HG03108 (cell line): ENCODE results near the gene SLC4A2.

Experiments
- ATAC-seq: cut with Tn5 transposase; IDR thresholded peaks from one replicate; pipeline ENCODE4 v1.9.1; 2021; ENCODE audit warnings: moderate library complexity; ENCODE audit not compliant: unreplicated experiment

Gene SLC4A2

DNA sequence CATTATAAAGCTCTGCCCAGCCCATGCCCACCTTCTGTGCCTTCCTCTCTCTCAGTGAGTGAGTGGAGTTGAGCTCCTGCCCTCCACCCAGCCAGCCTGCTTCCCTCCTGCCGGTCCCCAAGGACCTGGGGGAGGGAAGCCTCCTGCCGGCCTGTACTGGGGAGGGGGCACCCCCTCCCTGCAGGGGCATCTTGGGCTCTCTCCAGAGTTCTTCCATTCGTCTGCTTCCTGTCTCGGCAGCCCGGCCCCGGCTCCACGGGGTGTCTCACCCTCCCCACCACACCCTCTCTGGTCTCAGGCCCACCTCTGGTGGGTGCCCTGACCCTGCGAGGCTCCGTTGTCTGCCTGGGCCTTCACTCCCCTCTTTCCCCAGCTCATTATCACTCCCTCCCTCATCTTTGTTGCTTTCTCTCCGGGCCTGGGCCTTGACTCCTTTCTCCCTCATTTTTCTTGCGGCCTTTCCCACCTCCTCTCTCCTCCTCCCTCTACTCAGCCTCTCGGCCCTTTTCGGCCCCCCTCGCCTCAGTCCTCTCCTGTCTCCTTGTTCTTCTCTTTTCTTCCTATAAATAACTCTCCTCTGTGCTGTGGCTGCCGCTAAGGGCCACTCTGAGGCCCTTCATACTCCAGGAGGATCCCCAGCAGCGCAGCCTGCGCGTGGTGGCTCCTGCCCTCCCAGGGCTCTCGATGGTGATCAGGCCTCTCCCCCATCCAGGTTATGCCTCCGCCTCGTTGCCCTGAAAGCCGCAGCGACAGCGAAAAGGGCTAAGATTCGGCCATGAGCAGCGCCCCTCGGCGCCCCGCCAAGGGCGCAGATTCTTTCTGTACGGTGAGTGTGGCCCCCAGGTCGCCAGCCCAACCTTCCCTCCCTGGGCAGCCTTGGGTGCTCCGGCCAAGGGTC, 2.1 kb downstream of the SLC4A2 start:
- ATAC-seq = no peak

DNA sequence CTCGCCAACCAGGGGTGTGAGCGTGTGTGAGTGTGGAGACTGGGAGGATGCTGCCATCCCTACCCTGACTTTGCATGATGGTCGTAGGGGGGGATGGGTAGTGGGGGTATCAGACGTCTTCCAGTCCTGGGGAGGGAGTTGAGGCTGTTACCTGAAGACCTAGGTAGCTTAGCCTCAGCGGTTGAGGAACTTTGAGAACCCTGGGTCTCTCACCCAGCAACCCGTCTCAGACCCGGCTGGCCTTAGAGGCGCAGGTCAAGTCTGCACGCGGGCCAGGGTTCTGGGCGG, 2.7 kb downstream of the SLC4A2 start:
- no peak for ATAC-seq

- no peak for ATAC-seq
Measured at GRCh38 chr7:151062399-151063211, 3.2 kb downstream of the SLC4A2 start.

- ATAC-seq = no peak
Measured at GRCh38 chr7:151063212-151063561, 3.8 kb downstream of the SLC4A2 start.

DNA sequence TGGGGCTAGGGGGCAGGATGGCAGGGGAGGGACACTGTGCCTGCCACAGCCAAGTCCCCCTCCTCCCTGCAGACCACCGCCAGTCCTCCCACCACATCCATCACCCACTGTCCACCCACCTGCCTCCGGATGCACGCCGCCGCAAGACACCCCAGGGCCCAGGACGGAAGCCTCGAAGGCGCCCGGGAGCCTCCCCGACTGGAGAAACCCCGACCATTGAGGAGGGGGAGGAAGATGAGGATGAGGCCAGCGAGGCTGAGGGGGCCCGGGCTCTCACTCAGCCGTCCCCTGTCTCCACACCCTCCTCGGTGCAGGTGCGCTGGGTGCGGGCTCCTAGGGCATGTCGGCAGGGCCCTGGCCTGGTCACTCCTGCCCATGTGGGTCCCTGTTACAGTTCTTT, 5.1 kb downstream of the SLC4A2 start:
- no peak for ATAC-seq

GRCh38 chr7:151064993-151065392, 5.6 kb downstream of the SLC4A2 start:
- no peak for ATAC-seq

DNA sequence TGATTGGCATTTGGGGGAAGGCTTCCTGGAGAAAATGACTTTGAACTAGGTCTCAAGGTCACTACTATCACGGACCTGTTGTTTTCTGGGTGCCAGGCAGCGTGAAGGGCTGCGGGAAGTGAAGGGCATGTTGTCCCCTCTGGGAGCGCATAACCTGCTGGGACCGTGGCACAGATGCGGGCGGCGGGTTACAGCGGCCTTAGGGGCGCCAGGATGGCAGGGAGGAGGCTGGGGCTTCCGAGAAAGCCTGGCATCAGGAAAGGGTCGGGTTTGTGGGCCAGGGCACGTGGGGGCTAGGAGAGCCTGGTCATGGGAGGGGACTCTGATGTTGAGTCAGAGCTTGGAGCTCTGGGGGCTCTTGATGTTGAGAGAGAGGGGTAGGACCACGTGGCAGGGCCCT, 6.1 kb downstream of the SLC4A2 start:
- ATAC-seq = no peak

DNA sequence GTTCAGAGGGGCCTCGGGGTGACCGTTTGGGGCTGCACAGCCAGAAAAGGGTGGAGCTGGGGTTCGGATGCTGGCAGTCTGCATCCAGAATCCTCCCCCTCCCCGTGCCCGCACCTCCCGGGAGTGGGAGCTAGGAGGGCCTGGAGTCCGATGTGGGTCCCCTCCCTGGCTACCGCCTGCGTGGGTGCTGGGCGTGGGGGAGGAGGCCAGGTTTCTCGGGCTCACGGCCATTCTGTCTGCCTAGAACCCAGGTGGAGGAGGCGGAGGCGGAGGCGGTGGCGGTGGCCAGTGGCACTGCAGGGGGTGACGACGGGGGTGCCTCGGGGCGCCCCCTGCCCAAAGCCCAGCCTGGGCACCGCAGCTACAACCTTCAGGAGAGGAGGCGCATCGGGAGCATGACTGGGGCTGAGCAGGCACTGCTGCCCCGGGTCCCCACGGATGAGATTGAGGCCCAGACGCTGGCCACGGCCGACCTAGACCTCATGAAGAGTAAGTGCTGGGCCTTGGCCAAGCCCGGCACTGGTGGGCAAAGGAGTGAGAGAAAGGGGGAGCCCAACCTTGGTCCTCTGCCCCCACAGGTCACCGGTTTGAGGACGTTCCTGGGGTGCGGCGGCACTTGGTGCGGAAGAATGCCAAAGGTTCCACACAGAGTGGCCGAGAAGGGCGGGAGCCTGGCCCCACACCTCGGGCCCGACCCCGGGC, 7.0 kb downstream of the SLC4A2 start:
- no peak for ATAC-seq

DNA sequence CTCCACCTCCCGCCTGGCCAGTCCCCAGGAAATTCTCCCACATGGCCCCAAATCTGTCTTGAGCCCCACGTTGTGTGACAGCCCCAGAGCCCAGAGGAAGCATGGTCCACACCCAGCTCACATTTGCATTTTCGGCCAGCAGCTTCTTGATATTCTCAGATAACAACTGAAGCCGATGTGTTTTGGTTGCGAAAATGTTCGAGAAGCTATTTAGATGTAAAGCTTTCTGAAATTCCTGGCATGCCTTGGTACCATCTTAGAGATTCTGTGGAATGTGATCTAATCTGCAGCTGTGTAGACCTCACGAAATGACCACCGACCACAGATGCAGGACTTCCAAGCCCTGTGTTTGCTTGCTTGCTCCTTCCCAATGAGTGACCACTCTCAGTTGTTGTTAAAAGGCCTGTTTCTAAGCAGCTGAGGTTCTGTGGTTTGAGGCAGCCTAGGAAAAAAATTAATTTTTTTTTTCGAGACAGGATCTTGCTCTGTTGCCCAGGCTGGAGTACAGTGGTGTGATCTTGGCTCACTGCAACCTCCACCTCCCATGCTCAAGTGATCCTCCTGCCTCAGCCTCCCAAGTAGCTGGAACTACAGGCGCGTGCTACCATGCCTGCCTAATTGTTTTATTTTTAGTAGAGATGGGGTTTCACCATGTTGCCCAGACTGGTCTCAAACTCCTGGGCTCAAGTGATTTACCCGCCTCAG, 8.8 kb downstream of the SLC4A2 start:
- no peak for ATAC-seq

DNA sequence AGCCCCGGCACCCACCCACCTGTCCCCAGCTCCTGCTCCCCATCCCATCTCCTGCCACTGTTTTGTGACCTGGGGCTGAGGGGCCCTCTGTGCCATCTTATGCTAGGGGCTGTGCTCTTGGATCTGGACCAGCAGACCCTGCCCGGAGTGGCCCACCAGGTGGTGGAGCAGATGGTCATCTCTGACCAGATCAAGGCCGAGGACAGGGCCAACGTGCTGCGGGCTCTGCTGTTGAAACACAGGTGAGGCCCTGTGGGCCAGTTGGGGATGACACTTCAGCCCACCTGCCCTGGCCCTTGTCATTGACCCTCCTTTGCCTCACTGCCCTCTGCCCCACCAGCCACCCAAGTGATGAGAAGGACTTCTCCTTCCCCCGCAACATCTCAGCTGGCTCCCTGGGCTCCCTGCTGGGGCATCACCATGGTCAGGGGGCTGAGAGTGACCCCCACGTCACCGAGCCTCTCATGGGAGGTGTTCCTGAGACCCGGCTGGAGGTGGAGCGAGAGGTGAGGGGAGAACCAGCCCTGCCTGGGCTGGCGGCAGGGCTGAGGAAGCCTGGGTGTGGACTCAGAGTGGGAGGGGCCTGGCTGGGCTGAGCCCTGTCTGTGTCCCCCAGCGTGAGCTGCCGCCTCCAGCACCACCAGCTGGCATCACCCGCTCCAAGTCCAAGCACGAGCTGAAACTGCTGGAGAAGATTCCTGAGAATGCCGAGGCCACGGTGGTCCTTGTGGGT, 10.6 kb downstream of the SLC4A2 start:
- ATAC-seq = no peak

DNA sequence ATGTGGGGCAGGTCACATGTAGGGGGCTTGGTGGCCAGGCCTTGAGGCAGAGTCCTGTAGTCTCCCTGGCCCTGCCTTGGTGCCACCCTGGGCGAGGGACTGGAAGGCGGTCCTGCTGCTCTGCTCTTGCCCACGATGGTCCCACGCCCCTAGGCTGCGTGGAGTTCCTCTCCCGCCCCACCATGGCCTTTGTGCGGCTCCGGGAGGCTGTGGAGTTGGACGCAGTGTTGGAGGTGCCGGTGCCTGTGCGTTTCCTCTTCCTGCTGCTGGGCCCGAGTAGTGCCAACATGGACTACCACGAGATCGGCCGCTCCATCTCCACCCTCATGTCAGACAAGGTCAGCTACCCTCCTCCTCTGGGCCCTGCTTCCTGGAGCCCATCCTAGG, 11.2 kb downstream of the SLC4A2 start:
- ATAC-seq = no peak

DNA sequence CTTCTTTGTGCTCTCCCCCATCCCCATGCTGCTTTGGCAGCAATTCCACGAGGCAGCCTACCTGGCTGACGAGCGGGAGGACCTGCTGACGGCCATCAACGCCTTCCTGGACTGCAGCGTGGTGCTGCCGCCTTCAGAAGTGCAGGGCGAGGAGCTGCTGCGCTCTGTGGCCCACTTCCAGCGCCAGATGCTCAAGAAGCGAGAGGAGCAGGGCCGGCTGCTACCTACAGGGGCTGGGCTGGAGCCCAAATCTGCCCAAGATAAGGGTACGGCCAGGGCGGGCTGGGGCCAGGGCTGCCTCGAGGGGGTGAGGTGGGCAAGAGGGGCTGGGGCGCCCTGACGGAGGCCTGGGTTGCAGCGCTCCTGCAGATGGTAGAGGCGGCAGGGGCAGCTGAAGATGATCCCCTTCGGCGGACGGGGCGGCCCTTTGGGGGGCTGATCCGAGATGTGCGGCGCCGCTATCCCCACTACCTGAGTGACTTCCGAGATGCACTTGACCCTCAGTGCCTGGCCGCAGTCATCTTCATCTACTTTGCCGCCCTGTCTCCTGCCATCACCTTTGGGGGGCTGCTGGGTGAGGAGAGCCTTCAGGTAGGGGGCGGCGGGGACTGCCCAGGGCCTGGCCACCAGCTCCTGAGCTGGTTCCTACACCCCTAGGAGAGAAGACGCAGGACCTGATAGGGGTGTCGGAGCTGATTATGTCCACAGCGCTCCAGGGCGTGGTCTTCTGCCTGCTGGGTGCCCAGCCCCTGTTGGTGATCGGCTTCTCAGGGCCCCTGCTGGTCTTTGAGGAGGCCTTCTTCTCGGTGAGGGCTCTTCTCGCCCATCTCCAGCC, 11.9 kb downstream of the SLC4A2 start:
- ATAC-seq = no peak

- no peak for ATAC-seq
Measured at GRCh38 chr7:151073990-151074389, 14.6 kb downstream of the SLC4A2 start.

- no peak for ATAC-seq
Measured at GRCh38 chr7:151074817-151075661, 15.7 kb downstream of the SLC4A2 start.

- ATAC-seq = no peak
Measured at GRCh38 chr7:151075662-151075971, 16.2 kb downstream of the SLC4A2 start.

DNA sequence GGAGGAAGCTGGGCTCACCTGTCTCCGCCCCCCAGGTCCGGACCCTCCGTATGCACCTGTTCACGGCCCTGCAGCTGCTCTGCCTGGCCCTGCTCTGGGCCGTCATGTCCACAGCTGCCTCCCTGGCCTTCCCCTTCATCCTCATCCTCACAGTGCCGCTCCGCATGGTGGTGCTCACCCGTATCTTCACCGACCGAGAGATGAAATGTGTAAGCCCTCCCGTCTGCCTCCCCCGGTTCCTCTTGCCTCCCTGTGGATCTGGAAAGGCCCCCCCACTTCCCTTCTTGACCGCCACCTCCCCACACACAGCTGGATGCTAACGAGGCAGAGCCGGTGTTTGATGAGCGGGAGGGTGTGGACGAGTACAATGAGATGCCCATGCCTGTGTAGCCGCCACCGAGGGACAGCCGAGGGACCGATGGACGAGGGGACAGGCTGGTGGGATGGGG, 16.6 kb downstream of the SLC4A2 start:
- no peak for ATAC-seq

DNA sequence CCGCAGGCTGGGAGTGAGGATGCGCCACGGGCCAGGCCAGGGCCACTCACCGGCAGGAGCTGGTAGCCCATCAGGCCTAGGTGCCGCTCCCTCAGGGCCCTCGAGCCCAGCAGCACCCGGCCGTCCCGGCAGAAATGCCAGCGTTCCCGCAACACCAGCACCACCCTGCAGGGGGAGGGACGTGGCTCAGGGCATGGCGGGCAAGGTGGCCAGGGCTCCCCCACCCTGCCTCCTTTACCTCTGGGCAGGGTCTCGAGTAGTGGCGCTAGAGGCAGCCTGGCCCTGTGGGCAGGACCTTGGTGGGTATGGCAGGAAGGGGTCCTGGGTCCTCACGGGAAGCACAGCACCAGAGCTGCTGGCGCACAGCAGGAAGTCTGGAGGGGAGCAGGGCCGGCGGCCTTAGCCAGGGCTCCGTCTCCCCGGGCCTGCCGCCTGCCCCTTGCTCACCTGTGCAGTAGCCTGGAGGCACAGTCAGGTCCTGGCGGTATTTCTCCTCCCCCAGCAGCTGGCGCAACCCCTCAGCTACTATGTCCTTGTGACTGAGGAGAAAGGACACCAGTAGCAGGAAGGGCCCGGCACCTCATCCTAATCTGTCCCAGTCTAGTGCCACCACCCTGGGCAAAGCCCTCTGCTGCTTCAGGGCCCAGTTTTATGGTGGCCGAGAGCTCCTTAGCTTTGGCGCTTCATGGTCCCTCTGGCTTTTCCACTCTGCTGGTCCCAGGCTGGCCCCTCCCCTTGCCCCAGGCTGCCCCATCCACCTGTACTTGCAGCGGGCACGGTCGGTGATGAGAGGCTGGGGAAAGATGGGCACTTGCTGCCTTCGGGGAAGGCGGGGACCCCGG, 17.7 kb downstream of the SLC4A2 start:
- ATAC-seq = no peak

DNA sequence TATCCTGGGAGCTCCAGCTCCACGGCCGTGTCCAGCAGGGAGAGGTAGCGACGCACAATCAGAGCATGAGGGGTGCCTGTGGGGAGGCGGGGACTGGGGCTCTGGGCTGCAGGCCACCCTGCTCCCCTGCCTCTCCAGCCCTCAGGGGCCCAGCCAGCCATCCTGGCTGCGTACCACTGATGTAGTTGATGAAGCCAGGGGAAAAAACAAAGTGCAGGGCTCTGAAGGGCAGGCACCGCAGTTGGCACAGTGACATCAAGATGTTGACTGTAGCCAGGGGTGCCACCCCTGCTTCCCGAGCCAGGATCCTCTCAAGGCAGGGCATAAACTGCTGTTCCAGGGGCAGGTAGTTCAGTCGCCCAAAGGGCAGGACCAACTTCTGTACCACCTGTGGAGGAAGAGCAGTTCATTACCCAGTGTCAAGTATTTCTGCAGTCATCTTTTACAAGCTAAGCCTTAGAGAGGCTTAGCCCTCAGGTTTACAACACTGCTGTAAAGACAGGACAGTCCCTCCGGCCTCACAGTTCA, 18.4 kb downstream of the SLC4A2 start:
- ATAC-seq = no peak
